Measurements from ENCODE around the gene ESPN.

The ESPN gene

DNA sequence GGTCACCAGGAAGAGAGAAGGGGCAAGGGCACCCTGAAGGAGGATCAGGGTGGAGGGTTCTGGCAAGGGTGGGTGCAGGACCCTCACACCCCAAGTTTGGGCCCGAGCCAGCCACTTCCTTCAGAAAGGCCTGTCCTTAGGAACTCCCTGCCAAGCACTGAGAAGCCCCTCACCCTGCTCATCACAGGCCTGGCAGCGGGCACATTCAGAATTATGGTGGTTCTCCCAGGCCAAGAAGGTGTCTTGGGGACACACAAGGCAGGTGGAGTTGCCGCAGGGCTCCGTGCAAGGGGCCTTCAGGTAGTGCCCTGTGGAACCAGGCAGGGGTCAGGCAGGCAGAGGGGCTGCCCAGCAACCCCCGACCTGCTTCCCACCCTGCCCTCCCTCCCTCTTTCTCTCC lies 40.3 kb downstream of the ESPN start:
- Histone ChIP-seq H3K9ac (ENCODE audit: low read depth in 1 of 2, low read length in 2 of 2) (peak overlapping the region; percentile 68 to 69), H3K36me3 (ENCODE audit: control insufficient read depth in 1 of 2, insufficient read depth in 2 of 2, low read length in 2 of 2) (peaks cover 25 to 29% of the 10 kb centered on the region in 2 donors), H3K9me3 (ENCODE audit: control insufficient read depth in 1 of 2, low read length in 2 of 2) (no peaks in the 10 kb centered on the region), H3K27me3 (ENCODE audit: control insufficient read depth in 1 of 2, insufficient read depth in 2 of 2, low read length in 2 of 2) (no peaks in the 10 kb centered on the region), H3K27ac (ENCODE audit: low read depth, low read length) (no peak overlapping the region), H3K4me3 (ENCODE audit: low read depth in 1 of 2, low read length in 2 of 2) (peak overlapping the region; percentile 66 to 68), H3K4me1 (ENCODE audit: control insufficient read depth in 1 of 2, insufficient read depth in 2 of 2, low read length in 2 of 2) (peaks cover 7 to 12% of the 10 kb centered on the region in 2 donors)

DNA sequence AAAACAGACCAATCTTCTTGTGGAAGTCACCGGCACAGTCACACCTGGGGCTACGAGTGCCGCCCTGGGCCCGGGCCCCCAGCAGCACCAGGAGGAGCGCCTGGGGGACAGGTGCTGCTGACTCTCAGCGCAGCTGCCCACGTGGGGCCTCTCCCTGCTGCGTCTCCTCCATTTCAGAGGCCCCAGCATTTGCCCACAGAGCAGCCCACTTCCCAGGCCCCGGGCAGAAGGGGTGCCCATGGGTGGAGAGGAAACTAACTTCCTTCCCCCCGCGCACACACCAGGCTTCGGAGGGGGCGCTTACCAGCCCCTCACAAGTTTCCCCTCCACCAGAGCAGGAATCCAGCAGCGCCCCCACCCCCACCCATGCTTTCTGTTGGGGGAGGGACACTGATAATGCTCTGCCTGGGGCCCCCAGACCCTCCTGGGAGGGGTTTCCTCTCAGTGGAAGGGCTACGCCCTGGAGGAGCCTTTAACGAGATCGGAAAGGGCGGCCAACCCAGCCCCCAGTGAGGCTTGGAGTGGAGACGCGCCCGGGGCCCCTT lies 41.0 kb downstream of the ESPN start:
- Histone ChIP-seq H3K9ac (ENCODE audit: low read depth in 1 of 2, low read length in 2 of 2) (peak overlapping the region; percentile 68 to 69), H3K4me1 (ENCODE audit: control insufficient read depth in 1 of 2, insufficient read depth in 2 of 2, low read length in 2 of 2) (peaks cover 7 to 12% of the 10 kb centered on the region in 2 donors), H3K9me3 (ENCODE audit: control insufficient read depth in 1 of 2, low read length in 2 of 2) (no peaks in the 10 kb centered on the region), H3K27ac (ENCODE audit: low read depth, low read length) (peak overlapping the region; percentile 50), H3K4me3 (ENCODE audit: low read depth in 1 of 2, low read length in 2 of 2) (peak overlapping the region; percentile 66 to 68), H3K36me3 (ENCODE audit: control insufficient read depth in 1 of 2, insufficient read depth in 2 of 2, low read length in 2 of 2) (peaks cover 27 to 29% of the 10 kb centered on the region in 2 donors), H3K27me3 (ENCODE audit: control insufficient read depth in 1 of 2, insufficient read depth in 2 of 2, low read length in 2 of 2) (no peaks in the 10 kb centered on the region)

DNA sequence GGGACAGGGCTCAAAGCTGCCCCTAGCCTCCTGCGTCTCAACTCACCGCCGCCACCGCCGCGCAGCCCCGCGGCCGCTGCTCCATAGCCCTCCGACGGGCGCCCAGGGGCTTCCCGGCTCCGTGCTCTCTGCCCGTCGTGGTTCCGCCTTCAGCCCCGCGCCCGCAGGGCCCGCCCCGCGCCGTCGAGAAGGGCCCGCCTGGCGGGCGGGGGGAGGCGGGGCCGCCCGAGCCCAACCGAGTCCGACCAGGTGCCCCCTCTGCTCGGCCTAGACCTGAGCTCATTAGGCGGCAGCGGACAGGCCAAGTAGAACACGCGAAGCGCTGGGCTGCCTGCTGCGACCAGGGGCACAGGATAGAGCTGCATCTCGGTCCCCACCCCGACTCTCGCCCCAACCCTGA lies 41.4 kb downstream of the ESPN start, which contains the start of gene TNFRSF25:
Gene TNFRSF25, minus strand, starts transcription at position 151 of the 400 bp plus-strand sequence. Its CDS starts 66 bp downstream, at position 85.
- H3K27ac ChIP-seq (ENCODE audit: low read depth, low read length), result peak within 1 kb of the TSS; percentile 50
- peak within 1 kb of the TSS; percentile 68 to 69 for H3K9ac ChIP-seq (ENCODE audit: low read depth in 1 of 2, low read length in 2 of 2)
- peaks cover 7 to 12% of the 10 kb centered on the region in 2 donors for H3K4me1 ChIP-seq (ENCODE audit: control insufficient read depth in 1 of 2, insufficient read depth in 2 of 2, low read length in 2 of 2)
- no peaks in the 10 kb centered on the region for H3K27me3 ChIP-seq (ENCODE audit: control insufficient read depth in 1 of 2, insufficient read depth in 2 of 2, low read length in 2 of 2)
- no peaks in the 10 kb centered on the region for H3K9me3 ChIP-seq (ENCODE audit: control insufficient read depth in 1 of 2, low read length in 2 of 2)
- H3K4me3 ChIP-seq (ENCODE audit: low read depth in 1 of 2, low read length in 2 of 2), result peak within 1 kb of the TSS; percentile 66 to 68
- H3K36me3 ChIP-seq (ENCODE audit: control insufficient read depth in 1 of 2, insufficient read depth in 2 of 2, low read length in 2 of 2), result peaks cover 27 to 29% of the 10 kb centered on the region in 2 donors

DNA sequence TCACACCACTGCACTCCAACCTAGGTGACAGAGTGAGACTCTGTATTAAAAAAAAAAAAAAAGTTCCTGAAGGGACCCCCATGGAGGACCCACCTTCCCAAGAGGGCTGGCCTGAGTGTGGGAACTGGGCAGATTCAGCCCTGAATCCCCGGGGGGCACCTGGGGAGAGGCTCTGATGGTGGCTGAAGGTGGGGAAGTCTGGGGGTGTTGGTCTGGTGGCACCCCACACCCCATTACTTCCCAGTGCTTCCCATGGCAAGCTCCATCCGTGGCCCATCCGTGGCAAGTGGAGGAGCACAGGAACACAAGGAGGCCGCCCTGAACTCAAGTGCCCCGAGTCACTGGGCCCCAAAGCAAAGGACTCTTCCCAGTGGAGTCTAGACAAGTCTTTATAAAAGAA lies 42.2 kb downstream of the ESPN start:
- H3K9ac ChIP-seq (ENCODE audit: low read depth in 1 of 2, low read length in 2 of 2), result no peak overlapping the region
- H3K9me3 ChIP-seq (ENCODE audit: control insufficient read depth in 1 of 2, low read length in 2 of 2), result no peaks in the 10 kb centered on the region
- peaks cover 24 to 27% of the 10 kb centered on the region in 2 donors for H3K36me3 ChIP-seq (ENCODE audit: control insufficient read depth in 1 of 2, insufficient read depth in 2 of 2, low read length in 2 of 2)
- no peaks in the 10 kb centered on the region for H3K27me3 ChIP-seq (ENCODE audit: control insufficient read depth in 1 of 2, insufficient read depth in 2 of 2, low read length in 2 of 2)
- peaks cover 7 to 13% of the 10 kb centered on the region in 2 donors for H3K4me1 ChIP-seq (ENCODE audit: control insufficient read depth in 1 of 2, insufficient read depth in 2 of 2, low read length in 2 of 2)
- H3K27ac ChIP-seq (ENCODE audit: low read depth, low read length), result no peak overlapping the region
- no peak overlapping the region for H3K4me3 ChIP-seq (ENCODE audit: low read depth in 1 of 2, low read length in 2 of 2)

DNA sequence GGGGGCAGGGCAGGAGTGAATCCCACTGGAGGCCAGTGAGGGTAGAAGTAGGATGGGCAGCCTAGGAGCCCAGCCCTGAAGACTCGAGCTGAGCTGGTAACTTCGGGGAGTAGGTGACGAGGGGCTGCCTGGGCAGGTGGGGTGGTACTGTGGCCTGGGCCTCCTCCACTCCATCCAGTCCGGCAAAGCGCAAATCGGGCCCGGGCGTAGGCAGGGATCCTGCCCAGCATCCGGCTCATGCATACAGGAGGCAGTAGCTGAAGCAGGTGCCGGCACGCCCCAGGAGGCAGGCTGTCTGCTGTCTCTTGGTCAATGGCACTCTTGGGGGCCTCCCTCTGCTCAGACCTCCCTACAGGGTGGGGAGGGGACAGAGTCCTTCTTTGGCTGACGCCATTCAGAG lies 42.6 kb downstream of the ESPN start:
- H3K36me3 ChIP-seq (ENCODE audit: control insufficient read depth in 1 of 2, insufficient read depth in 2 of 2, low read length in 2 of 2), result peaks cover 20 to 27% of the 10 kb centered on the region in 2 donors
- H3K4me3 ChIP-seq (ENCODE audit: low read depth in 1 of 2, low read length in 2 of 2), result no peak overlapping the region
- H3K27ac ChIP-seq (ENCODE audit: low read depth, low read length), result no peak overlapping the region
- no peaks in the 10 kb centered on the region for H3K27me3 ChIP-seq (ENCODE audit: control insufficient read depth in 1 of 2, insufficient read depth in 2 of 2, low read length in 2 of 2)
- H3K9ac ChIP-seq (ENCODE audit: low read depth in 1 of 2, low read length in 2 of 2), result no peak overlapping the region
- H3K4me1 ChIP-seq (ENCODE audit: control insufficient read depth in 1 of 2, insufficient read depth in 2 of 2, low read length in 2 of 2), result peaks cover 8 to 16% of the 10 kb centered on the region in 2 donors
- no peaks in the 10 kb centered on the region for H3K9me3 ChIP-seq (ENCODE audit: control insufficient read depth in 1 of 2, low read length in 2 of 2)

DNA sequence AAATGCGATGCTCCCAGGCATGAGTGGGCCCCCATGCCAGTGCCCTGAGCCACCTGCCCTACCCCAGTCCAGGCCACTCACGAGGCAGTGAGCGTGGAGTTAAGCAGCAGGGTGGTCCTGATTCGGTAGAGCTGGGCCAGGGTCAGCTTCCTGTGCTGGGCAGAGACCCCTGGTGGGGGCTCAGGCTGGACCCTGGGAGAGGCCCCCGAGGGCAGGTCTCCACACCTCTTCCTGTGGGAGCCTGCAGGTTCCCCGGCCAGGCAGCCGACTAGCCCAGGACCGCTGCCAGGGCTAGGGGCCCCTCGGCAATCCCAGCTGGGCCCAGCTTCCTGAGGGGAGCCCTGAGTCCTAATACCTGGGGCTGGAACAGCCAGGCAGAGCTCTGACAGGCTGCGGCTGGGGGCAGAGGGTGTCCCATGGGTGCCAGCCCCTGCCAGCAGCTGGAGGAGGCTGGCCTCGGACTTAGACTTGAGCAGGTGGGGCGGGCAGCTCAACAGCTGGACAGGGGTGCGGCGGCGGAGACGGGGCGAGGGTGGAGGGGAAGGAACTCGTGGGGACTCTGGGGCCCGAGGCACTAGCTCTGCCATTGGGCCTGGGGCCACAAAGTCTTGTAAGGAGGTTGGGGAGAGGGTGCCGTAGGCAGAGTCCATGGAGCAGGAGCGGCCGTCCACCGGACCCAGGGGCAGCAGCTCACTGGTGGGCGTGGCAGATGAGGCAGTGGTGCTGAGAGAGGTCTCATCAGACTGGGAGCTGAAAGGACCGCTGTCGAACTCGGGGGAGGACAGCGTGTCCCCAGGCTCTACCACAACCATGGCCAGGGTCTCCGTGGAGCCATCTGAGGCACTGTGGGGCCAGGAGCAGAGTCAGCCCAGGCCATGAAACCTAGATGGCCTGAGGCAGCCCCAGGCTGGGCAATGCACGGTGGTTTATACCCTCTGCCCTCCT lies 43.4 kb downstream of the ESPN start:
- Histone ChIP-seq H3K9me3 (ENCODE audit: control insufficient read depth in 1 of 2, low read length in 2 of 2) (no peaks in the 10 kb centered on the region), H3K27me3 (ENCODE audit: control insufficient read depth in 1 of 2, insufficient read depth in 2 of 2, low read length in 2 of 2) (no peaks in the 10 kb centered on the region), H3K9ac (ENCODE audit: low read depth in 1 of 2, low read length in 2 of 2) (no peak overlapping the region), H3K36me3 (ENCODE audit: control insufficient read depth in 1 of 2, insufficient read depth in 2 of 2, low read length in 2 of 2) (peaks cover 12 to 20% of the 10 kb centered on the region in 2 donors), H3K4me1 (ENCODE audit: control insufficient read depth in 1 of 2, insufficient read depth in 2 of 2, low read length in 2 of 2) (peaks cover 16 to 24% of the 10 kb centered on the region in 2 donors), H3K27ac (ENCODE audit: low read depth, low read length) (no peak overlapping the region), H3K4me3 (ENCODE audit: low read depth in 1 of 2, low read length in 2 of 2) (no peak overlapping the region)

DNA sequence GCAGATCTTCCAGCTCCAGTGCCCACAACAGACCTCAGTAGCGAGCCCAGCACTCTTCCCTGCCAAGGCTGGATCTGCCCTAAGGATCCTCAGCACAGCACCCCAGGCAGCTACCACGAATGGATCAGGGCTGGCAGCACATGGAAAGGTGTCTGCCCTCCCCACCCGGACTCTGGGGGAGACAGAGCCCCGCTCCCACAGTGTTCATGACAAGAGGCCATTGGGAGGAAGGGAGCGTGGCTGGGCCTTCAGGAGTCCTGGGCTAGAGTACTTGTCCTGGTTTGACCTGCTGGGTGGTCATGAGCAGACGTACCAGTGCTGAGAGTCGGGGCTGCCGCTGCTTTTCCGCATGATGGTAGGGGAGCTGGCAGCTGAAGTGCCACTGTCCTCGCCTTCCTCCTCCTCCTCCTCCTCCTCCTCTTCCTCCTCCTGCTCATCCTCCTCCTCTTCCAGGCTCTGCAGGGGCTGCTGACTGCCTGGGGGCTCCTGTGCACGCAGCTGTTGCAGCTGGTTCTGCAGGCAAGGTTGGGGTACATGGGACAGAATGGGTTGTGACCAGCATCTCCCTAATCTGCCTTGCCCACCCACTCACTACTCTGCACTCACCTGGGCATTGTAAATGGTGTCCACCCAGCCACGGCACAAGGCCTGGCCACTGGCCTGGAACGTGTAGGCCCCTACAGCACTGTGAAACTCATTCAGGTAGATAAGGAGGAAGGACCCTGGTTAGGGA lies 44.3 kb downstream of the ESPN start:
- Histone ChIP-seq H3K27me3 (ENCODE audit: control insufficient read depth in 1 of 2, insufficient read depth in 2 of 2, low read length in 2 of 2) (no peaks in the 10 kb centered on the region), H3K4me1 (ENCODE audit: control insufficient read depth in 1 of 2, insufficient read depth in 2 of 2, low read length in 2 of 2) (peaks cover 16 to 28% of the 10 kb centered on the region in 2 donors), H3K4me3 (ENCODE audit: low read depth in 1 of 2, low read length in 2 of 2) (no peak overlapping the region), H3K27ac (ENCODE audit: low read depth, low read length) (no peak overlapping the region), H3K9ac (ENCODE audit: low read depth in 1 of 2, low read length in 2 of 2) (no peak overlapping the region), H3K9me3 (ENCODE audit: control insufficient read depth in 1 of 2, low read length in 2 of 2) (no peaks in the 10 kb centered on the region), H3K36me3 (ENCODE audit: control insufficient read depth in 1 of 2, insufficient read depth in 2 of 2, low read length in 2 of 2) (peaks cover 12 to 19% of the 10 kb centered on the region in 2 donors)

DNA sequence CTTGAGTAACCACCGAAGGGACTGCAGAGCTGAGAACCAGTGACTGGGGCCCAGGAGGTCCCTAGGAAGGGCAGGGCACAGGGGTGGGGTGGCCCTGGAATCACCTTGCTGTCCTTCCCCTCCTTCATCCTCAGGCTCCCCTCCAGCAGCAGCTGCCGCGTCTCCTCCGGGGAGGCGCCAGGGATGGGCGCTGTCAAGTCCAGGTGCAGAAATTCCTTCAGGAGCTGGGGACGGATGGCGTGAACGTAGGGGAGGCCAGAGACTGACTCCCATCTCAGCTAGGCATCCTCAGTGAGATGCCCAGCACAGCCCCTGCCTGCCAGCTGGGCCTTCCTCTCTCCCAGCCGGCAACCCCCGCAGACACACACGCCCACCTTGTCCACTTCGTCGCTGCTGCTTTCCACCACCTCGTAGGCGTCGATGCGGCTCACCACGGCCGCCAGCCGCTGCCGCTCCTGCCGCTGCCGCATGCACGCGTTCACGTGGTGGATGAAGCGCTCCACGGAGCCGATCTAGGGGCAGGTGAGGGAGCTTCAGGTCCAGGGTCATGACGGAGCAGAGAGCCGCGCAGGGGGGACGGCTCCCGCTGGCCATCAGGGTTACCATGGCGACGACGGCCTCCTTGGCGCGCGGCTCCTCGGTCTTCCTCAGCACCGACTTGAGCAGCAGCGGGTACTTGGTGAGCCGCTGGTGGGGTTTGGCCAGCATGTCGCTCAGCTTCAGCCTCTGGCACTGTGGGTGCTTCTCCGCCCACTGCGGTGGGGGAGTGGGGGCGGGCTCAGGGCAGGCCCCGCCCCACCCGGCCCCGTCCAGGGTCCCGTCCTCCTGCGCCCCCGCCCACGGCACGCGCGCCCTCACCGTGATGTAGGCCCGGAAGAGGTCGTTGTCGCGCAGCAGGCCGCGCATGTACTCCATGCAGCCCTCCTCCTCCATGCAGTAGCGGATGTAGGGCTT lies 45.8 kb downstream of the ESPN start:
- Histone ChIP-seq H3K4me1 (ENCODE audit: control insufficient read depth in 1 of 2, insufficient read depth in 2 of 2, low read length in 2 of 2) (peaks cover 19 to 22% of the 10 kb centered on the region in 2 donors), H3K27ac (ENCODE audit: low read depth, low read length) (no peak overlapping the region), H3K9ac (ENCODE audit: low read depth in 1 of 2, low read length in 2 of 2) (no peak overlapping the region), H3K4me3 (ENCODE audit: low read depth in 1 of 2, low read length in 2 of 2) (peak overlapping the region; percentile 42 to 67), H3K9me3 (ENCODE audit: control insufficient read depth in 1 of 2, low read length in 2 of 2) (no peaks in the 10 kb centered on the region), H3K36me3 (ENCODE audit: control insufficient read depth in 1 of 2, insufficient read depth in 2 of 2, low read length in 2 of 2) (peaks cover 12 to 16% of the 10 kb centered on the region in 2 donors), H3K27me3 (ENCODE audit: control insufficient read depth in 1 of 2, insufficient read depth in 2 of 2, low read length in 2 of 2) (no peaks in the 10 kb centered on the region)
